Activated CD8-positive, alpha-beta memory T cell treated with anti-CD3 and anti-CD28 coated beads for 1 hour (primary cell): ENCODE measurements around the gene FBXL13.
"Not testable (repeated sequence)": the region's sequence is repeated elsewhere in the genome, so short reads cannot be mapped to it uniquely, and the experiment has no call there.

ENCODE experiments used
- DNase-seq, 2 donors: peaks; one replicate each; pipeline ENCODE4 v3.0.0-alpha.2; 2020; ENCODE audit warnings: low read depth in 1 of 2; ENCODE audit errors: extremely low read depth in 1 of 2

Gene FBXL13

DNA sequence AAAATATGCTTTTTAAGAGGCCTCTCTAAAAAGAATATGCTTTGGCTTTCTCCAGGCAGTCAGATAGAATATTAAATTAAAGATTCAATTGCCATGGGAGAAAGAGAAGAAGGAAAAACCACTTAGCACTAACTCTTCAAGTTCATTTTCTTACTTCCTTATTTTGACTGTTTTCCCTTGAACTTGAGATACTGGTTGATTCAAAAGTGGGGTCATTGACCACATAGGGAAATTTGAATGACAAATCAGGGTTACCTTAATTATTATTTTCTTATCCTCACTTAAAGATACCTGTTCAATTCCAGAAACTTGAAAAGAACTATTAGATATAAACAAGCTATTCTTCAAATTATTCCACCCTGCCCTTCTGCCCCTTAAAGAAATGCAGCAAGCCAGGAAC, 298.4 kb downstream of the FBXL13 start:
- DNase-seq: not testable (repeated sequence)

DNA sequence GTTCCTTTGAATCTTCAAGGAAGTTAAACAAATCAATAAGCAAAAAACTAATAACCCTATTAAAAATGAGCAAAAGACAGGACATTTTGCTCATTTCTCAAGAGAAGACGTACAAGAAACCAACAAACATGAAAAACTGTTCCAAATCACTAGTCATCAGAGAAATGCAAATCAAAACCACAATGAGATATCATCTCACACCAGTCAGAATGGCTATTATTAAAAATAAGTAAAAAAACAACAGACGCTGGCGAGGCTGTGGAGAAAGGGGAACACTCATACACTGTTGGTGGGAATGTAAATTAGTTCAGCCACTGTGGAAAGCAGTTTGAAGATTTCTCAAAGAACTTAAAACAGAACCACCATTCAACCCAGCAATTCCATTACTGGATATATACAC, 304.1 kb downstream of the FBXL13 start:
- not testable (repeated sequence) for DNase-seq

GRCh38 chr7:102769657-102770192, 304.9 kb downstream of the FBXL13 start:
- DNase-seq: not testable (repeated sequence)

- not testable (repeated sequence) for DNase-seq
Observed at GRCh38 chr7:102763295-102763905, 311.2 kb downstream of the FBXL13 start.
